ENCODE measurements around the gene EXD3.

EXD3 gene

GRCh38 chr9:137313326-137313936, 109.5 kb downstream of the EXD3 start:
- no peak for DNase-seq

- DNase-seq = no peak
Measured at GRCh38 chr9:137312852-137313325, 110.1 kb downstream of the EXD3 start.

GRCh38 chr9:137311986-137312851, 110.7 kb downstream of the EXD3 start:
- no peak for DNase-seq

GRCh38 chr9:137311171-137311985, 111.6 kb downstream of the EXD3 start:
- DNase-seq = no peak

GRCh38 chr9:137310189-137311052, 112.5 kb downstream of the EXD3 start:
- no peak for DNase-seq

GRCh38 chr9:137309368-137310188, 113.4 kb downstream of the EXD3 start:
- no peak for DNase-seq

GRCh38 chr9:137308057-137308619, 114.8 kb downstream of the EXD3 start:
- DNase-seq = no peak

- no peak for DNase-seq
Measured at GRCh38 chr9:137307255-137308056, 115.5 kb downstream of the EXD3 start.

GRCh38 chr9:137306850-137307254, 116.1 kb downstream of the EXD3 start:
- no peak for DNase-seq

- no peak for DNase-seq
Measured at GRCh38 chr9:137306066-137306849, 116.7 kb downstream of the EXD3 start.

GRCh38 chr9:137305798-137306065, 117.2 kb downstream of the EXD3 start:
- no peak for DNase-seq

- DNase-seq = no peak
Measured at GRCh38 chr9:137305060-137305797, 117.7 kb downstream of the EXD3 start.

GRCh38 chr9:137304383-137305059, 118.4 kb downstream of the EXD3 start:
- no peak for DNase-seq

GRCh38 chr9:137303893-137304382, 119.0 kb downstream of the EXD3 start:
- DNase-seq = no peak

GRCh38 chr9:137303151-137303892, 119.6 kb downstream of the EXD3 start:
- DNase-seq = no peak

- no peak for DNase-seq
Measured at GRCh38 chr9:137302449-137303150, 120.4 kb downstream of the EXD3 start.

GRCh38 chr9:137302118-137302448, 120.9 kb downstream of the EXD3 start, which contains the start of gene NRARP:
Gene NRARP (minus strand): TSS chr9:137302271. CDS start chr9:137301928, 343 bp downstream.
- DNase-seq = peak; percentile 77

Measured in fibroblast of skin of right quadriceps (primary cell).